HG03575 (cell line): Measurements from ENCODE around the gene STK17B.

ENCODE experiments used
- ATAC-seq: cut with Tn5 transposase; IDR thresholded peaks from one replicate; pipeline ENCODE4 v1.9.1; 2021; ENCODE audit not compliant: unreplicated experiment, insufficient number of reproducible peaks, low FRiP score; ENCODE audit errors: extremely low read depth

The STK17B gene

DNA sequence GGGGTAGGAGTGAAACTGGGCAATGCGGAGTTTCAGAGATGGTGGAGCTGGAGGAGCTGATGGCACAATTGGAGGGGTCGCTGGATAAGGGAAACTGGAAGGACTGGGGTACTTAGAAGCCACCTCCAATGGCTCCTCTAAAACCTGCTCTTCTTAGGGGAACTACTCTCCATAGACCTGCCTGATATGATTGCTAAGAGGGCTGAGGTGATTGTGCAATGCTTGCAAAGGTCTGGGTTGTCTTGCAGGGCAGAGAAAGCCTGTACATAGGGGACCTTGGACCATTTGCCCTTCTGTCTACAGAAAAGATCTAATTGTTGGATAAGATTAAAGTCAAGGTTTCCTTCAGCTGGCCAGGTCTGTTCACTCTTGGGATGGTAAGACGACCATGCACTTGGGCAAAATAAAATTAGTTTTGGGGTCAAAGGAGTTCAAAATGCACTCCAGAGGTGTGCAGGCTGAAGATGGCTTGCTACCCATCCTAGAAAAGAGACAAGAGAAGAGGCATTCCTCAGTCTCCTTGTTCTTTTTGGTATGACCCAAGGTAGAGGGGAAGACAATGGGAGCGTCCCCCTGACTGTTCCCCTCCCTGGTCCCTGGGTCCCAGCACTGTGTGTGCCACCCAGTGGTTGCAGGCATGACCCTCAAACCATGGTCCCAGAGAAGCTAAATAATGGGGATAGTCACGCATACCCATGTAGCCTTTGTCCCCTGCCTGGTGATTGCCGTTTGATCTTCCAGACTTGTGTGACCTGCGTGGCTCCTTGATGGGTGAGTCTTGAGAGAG lies 41.1 kb downstream of the STK17B start:
- no peak for ATAC-seq

DNA sequence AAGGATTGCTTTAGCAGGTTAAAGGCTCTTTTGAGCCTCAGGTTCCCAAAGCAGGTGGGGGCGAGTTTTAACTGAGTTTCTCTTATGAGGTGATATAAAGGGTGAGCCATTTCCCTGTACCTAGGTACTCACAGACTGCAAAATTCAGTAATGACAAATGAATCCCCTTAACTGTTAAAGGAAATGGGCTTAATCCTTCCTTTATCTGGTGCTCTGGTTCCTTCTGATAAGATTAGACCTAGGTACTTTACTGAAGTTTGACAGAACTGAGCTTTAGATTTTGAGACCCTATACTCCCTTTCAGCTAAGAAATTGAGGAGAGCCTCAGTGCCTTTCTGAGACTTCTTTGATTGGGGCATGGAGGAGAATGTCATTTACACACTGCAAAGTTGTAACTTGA lies 42.6 kb downstream of the STK17B start:
- no peak for ATAC-seq

- no peak for ATAC-seq
Measured at GRCh38 chr2:196125596-196125995, 45.8 kb downstream of the STK17B start.

DNA sequence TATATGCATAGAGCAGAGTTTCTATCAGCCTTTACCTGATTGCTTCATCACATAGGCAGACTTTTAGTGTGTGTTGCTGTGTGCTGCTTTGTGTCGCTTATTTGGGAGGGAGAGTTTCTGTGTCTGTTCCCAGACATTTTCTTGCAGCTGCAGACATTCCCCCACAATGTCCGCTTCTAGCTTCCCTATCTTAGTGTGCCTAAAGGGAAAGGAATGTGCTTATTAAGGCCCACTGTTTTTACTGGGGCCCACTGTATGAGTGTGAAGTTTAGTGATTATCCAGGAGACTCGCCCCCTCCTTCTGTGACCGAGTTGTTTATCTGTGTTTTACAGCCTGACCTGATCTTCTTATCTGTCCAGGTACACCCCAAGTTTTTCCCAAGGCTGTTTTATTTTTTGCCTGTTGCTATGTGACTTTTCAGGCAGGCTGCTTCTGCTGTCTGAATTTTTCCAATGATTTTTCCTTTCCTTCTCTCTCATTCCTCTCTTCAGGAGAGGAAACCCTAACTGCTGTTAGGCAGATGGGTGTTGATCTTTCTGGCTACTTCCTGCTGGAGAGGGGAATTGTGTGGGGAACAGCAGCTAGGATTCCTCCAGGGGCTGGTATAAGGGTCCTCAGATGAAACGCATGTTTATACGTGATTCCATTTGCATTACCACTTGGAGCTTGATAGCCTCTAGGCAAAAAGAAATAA lies 47.6 kb downstream of the STK17B start:
- no peak for ATAC-seq

DNA sequence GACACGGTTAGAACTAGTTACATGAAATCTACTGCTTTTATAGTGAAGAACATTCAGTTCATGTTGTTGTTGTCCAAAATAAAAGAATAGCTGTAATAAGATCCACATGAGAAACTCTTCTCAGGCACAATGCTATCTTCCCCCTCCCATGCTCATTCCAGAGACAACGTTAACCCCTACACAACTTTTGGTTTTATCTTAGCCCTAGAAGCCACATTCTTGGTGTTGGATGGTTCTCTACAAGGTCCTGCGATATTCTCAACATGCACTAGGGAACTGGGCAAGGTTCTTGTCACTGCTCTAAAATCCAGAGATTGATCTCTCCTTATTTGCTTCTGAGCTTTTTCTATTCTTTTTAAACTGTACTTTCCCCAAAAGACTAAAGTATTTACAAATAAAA lies 51.5 kb downstream of the STK17B start:
- ATAC-seq = no peak

DNA sequence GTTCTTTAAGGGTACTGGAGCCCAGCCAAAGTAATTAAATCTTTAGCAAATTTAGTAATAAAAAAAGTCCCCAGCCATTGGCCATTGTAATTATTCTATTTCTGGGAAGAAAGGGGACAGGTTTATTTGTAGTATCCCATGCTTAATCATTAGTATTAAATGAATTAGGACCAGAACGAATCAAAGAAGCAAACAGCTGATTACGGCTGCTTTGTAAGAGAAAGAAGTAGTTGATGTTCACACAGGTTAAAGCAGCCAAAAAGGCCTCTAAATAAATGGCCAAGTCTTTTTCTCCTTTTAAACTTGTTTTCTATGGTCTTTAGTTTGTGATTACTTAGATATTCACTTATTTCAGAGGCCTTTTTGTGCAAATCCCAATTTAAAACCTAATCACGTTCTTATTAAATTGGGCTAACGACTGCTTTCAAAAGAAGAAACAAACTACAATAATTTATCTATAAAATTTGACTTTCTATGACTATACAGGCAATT lies 54.1 kb downstream of the STK17B start:
- no peak for ATAC-seq

GRCh38 chr2:196113061-196113974 lies 58.1 kb downstream of the STK17B start:
- no peak for ATAC-seq

DNA sequence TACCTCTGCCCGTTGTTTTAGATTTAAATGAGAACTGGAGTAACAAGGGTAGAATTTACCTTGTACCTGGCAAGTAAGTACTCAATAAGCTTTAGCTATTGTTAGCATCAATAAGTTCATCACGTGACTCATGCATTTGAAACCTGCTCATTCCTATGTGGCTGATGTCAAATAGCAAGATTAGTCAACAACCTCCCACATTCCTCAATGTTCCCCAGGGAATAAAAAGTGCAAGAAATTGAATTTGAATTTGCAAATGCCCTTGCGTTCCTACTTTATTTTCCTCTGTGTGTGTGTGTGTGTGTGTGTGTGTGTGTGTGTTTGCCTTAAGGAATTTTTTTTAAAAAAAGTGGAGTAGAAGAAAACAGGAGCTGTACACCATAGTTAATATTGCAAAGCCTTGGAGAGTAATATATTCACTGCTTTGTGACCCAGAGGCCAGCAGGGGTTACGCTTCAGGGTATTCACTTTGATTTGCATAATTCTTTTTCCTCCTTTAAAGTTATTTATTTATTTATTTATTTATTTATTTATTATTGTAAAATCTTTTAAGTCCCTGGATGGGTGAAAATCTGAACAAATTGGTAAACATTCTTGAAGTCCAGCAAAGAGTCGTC lies 58.9 kb downstream of the STK17B start:
- ATAC-seq = no peak

- no peak for ATAC-seq
Measured at GRCh38 chr2:196108604-196109003, 62.8 kb downstream of the STK17B start.

DNA sequence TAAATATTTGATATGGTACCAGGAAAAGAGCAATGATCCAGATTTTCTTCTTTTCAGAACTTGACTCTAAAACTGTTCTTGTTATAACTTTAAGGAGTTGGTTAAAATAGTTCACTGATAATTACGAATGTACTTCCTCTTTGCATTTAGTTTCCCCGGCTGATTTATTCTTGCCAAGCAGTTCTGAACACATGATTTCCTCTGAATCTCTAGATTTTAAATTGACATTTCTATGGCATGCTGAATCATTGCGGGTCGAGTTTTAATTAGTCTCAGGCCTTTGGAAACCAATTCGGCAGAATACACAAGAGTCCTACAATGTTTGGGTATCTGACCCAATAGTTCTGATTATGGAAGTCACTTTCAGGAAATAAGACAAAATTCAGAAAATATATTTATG lies 65.4 kb downstream of the STK17B start:
- no peak for ATAC-seq

- ATAC-seq = no peak
Measured at GRCh38 chr2:196104066-196104465, 67.3 kb downstream of the STK17B start.

- no peak for ATAC-seq
Measured at GRCh38 chr2:196103626-196104025, 67.8 kb downstream of the STK17B start.

DNA sequence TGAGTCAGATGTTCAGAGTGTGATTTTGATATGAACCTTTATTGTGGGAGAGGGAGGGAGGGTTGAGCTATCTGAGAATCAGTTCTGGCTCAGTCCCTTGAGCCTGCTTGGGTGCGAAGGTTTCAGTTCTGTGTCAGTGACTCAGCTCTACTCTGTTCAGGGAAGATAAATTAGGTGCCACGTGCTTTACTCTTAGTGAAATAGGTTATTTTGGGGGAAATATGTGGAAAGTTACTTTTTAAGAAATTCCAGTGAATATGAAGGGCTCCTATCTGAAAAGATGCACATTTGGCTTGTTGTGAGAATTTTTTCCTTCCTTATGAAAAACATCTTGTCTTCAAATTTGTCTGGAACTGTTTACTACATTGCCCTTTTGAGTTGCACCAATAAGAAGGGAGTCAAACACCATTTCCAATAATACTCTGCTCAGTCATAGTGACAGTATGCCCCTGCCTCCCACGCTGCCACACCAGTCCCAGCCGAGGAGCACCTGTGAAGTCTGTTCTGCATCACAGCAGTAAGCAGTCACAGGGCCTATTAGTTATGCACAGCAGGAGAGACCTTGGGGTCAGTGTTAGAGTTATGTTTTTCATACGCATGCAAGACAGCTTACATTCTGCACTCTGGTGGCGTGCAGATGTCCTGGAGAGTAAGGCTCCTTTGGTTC lies 69.9 kb downstream of the STK17B start:
- ATAC-seq = peak; percentile 88

- no peak for ATAC-seq
Measured at GRCh38 chr2:196099916-196100315, 71.5 kb downstream of the STK17B start.

DNA sequence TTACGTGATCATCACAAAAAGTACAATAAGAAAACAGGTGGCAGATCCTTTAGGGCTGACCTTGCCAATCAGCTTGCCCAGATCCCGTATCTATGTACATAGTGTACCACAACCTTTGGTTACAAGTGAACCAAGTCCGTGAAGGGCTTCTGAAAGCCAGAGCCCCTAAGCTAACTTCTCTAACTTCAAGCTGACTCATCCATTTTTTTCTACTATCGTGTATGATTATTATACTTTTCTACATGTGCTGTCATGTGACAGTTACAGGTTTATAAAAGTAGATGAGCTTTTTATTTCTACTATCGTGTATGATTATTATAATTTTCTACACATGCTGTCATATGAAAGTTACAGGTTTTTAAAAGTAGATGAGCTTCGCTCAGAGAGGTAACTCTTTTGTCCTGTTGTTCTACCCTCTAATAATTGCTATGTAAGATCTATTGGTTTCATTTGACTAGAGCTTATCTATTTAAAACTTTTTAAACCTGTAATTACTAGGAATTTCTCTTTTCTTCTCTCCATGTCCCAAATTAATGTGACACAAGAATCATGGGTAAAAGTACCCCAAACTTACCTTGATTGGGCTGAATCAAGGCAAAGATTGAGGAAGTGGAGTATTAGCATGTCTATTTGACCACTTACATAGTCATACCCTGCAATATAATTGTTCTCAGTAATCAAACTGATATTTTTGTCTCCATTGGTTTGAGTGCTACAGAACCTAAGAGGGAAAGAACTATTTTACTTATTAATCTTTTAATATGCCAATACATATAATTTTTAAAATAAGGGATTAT lies 73.3 kb downstream of the STK17B start:
- ATAC-seq = no peak

GRCh38 chr2:196096982-196097745 lies 74.2 kb downstream of the STK17B start:
- no peak for ATAC-seq

DNA sequence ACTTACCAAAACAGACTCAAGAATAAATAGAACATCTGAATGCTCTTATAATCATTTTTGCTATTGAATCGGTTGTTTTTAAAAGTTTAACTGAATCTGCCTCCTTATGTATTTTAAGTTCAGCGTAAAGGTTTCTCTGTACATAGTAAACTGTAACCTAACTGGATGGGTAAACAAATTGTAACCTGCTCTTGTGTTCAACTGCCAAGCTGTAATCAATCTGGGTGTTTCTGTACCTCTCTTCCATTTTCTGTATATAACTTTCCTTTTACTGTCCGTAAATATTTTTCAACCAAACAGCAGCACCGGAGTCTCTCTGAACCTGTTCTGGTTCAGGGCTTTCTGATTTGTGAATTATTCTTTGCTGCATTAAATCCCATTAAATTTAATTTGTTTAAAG lies 75.1 kb downstream of the STK17B start:
- ATAC-seq = no peak
